Measurements from ENCODE around the gene PAPOLG. TPM values are rescaled to one million over a fixed set of nuclear protein-coding genes. Genes with fewer than 3 reads are reported as not detected.
"Not testable (repeated sequence)": the region's sequence is repeated elsewhere in the genome, so short reads cannot be mapped to it uniquely, and the experiment has no call there.

Gene PAPOLG
- total RNA-seq, 1 donor from 2014 or later: 11.4 TPM

- Histone ChIP-seq H3K4me1 (no peaks in the 10 kb centered on the region), H3K9me3 (no peaks in the 10 kb centered on the region), H3K27me3 (no peaks in the 10 kb centered on the region), H3K27ac (no peak overlapping the region), H3K4me3 (no peak overlapping the region), H3K36me3 (peaks cover 0 to 2% of the 10 kb centered on the region in 2 donors)
- intact Hi-C loops (cut with DNase I): no loop called here
- TF ChIP-seq CTCF (IDR thresholded peaks at IDR 0.05): no peak
- DNase-seq (ENCODE audit: low spot score in 2 of 2): peak in 1 of 2 donors; percentile 30
Observed at GRCh38 chr2:60808330-60808801, 52.3 kb downstream of the PAPOLG start.

- peak in 1 of 2 donors; percentile 19 for DNase-seq (ENCODE audit: low spot score in 2 of 2)
- H3K27ac ChIP-seq: no peak overlapping the region
- no peaks in the 10 kb centered on the region for H3K9me3 ChIP-seq
- no peaks in the 10 kb centered on the region for H3K4me1 ChIP-seq
- no peak overlapping the region for H3K4me3 ChIP-seq
- intact Hi-C loops (cut with DNase I): no loop called here
- no peak for TF ChIP-seq CTCF (IDR thresholded peaks at IDR 0.05)
- H3K36me3 ChIP-seq: no peaks in the 10 kb centered on the region
- no peaks in the 10 kb centered on the region for H3K27me3 ChIP-seq
Observed at GRCh38 chr2:60811491-60812375, 55.7 kb downstream of the PAPOLG start.

GRCh38 chr2:60817191-60817590 lies 61.1 kb downstream of the PAPOLG start:
- peak in 1 of 2 donors; percentile 42 for DNase-seq (ENCODE audit: low spot score in 2 of 2)
- intact Hi-C loops (cut with DNase I); H3K36me3 ChIP-seq: not testable (repeated sequence)

GRCh38 chr2:60818272-60818671 lies 62.2 kb downstream of the PAPOLG start:
- H3K9me3 ChIP-seq: no peaks in the 10 kb centered on the region
- H3K27me3 ChIP-seq: no peaks in the 10 kb centered on the region
- H3K4me3 ChIP-seq: no peak overlapping the region
- intact Hi-C loops (cut with DNase I): no loop called here
- no peak for TF ChIP-seq CTCF (IDR thresholded peaks at IDR 0.05)
- H3K36me3 ChIP-seq: no peaks in the 10 kb centered on the region
- DNase-seq (ENCODE audit: low spot score in 2 of 2): peak in 1 of 2 donors; percentile 58
- no peak overlapping the region for H3K27ac ChIP-seq
- H3K4me1 ChIP-seq: no peaks in the 10 kb centered on the region

More at GRCh38 chr2:60817191-60817590, 61.1 kb downstream of the PAPOLG start:
- not testable (repeated sequence) for H3K27ac ChIP-seq, H3K9me3 ChIP-seq, H3K4me3 ChIP-seq, H3K4me1 ChIP-seq, H3K27me3 ChIP-seq

- TF ChIP-seq CTCF (IDR thresholded peaks at IDR 0.05): no peak
- no peaks in the 10 kb centered on the region for H3K4me1 ChIP-seq
- no peaks in the 10 kb centered on the region for H3K27me3 ChIP-seq
- DNase-seq (ENCODE audit: low spot score in 2 of 2): peak; percentile 29 to 72
- H3K4me3 ChIP-seq: no peak overlapping the region
- H3K36me3 ChIP-seq: no peaks in the 10 kb centered on the region
- H3K9me3 ChIP-seq: no peaks in the 10 kb centered on the region
- H3K27ac ChIP-seq: no peak overlapping the region
- intact Hi-C loops (cut with DNase I): no loop called here
Observed at GRCh38 chr2:60819155-60819862, 63.2 kb downstream of the PAPOLG start.

- Histone ChIP-seq H3K4me3 (no peak overlapping the region), H3K27ac (no peak overlapping the region), H3K27me3 (no peaks in the 10 kb centered on the region), H3K4me1 (no peaks in the 10 kb centered on the region), H3K36me3 (no peaks in the 10 kb centered on the region), H3K9me3 (no peaks in the 10 kb centered on the region)
- no peak for TF ChIP-seq CTCF (IDR thresholded peaks at IDR 0.05)
- DNase-seq (ENCODE audit: low spot score in 2 of 2): peak in 1 of 2 donors; percentile 39
- intact Hi-C loops (cut with DNase I): no loop called here
Observed at GRCh38 chr2:60819936-60820335, 63.9 kb downstream of the PAPOLG start.

All from ascending aorta (tissue), 2 donors.